GM23338 (cell line): ENCODE results near the gene TNF. TPM values are rescaled to one million over a fixed set of nuclear protein-coding genes. Genes with fewer than 3 reads are reported as not detected.

Source experiments
- ATAC-seq: fragments of 200-7000 bp; cut with Tn5 transposase; 3 replicates; pipeline ENCODE4 v1.9.1; 2020
- DNase-seq: peaks from one replicate; pipeline ENCODE4 v3.0.0-alpha.2; 2015; ENCODE audit warnings: low spot score
- H2AFZ ChIP-seq: fragments of 200-600 bp; sonication (generic); 2 replicates; pipeline ENCODE4 v1.8.0; 2016; ENCODE audit warnings: antibody characterized with exemption, mild to moderate bottlenecking, moderate library complexity
- H3F3A ChIP-seq: fragments of 200-600 bp; sonication (generic); replicated peaks from 2 replicates; pipeline ENCODE4 v1.8.0; 2017; ENCODE audit warnings: antibody characterized with exemption, mixed run types, low read depth
- H3K27ac ChIP-seq: fragments of 200-600 bp; sonication (generic); 2 replicates; pipeline ENCODE4 v1.6.1; 2016; ENCODE audit warnings: low read depth
- H3K27me3 ChIP-seq: fragments of 200-600 bp; sonication (generic); 2 replicates; pipeline ENCODE4 v1.8.0; 2016; ENCODE audit warnings: mild to moderate bottlenecking, mixed run types, moderate library complexity; ENCODE audit not compliant: insufficient read depth
- H3K36me3 ChIP-seq: fragments of 200-600 bp; sonication (generic); 2 replicates; pipeline ENCODE4 v1.8.0; 2016; ENCODE audit warnings: mild to moderate bottlenecking; ENCODE audit not compliant: insufficient read depth
- H3K4me1 ChIP-seq: fragments of 200-600 bp; sonication (generic); 2 replicates; pipeline ENCODE4 v1.8.0; 2016; ENCODE audit warnings: mild to moderate bottlenecking, moderate library complexity; ENCODE audit not compliant: insufficient read depth
- H3K4me2 ChIP-seq: fragments of 200-600 bp; sonication (generic); 2 replicates; pipeline ENCODE4 v1.7.1; 2017; ENCODE audit warnings: mixed run types
- H3K4me3 ChIP-seq: fragments of 200-600 bp; sonication (generic); 2 replicates; pipeline ENCODE4 v1.6.1; 2016; ENCODE audit warnings: mixed run types
- H3K79me2 ChIP-seq: fragments of 200-600 bp; sonication (generic); replicated peaks from 2 replicates; pipeline ENCODE4 v1.8.0; 2017; ENCODE audit warnings: mild to moderate bottlenecking; ENCODE audit not compliant: insufficient read depth
- H3K9me2 ChIP-seq: fragments of 200-600 bp; sonication (generic); 2 replicates; pipeline ENCODE4 v1.8.0; 2017; ENCODE audit not compliant: insufficient read depth
- H4K20me1 ChIP-seq: fragments of 200-600 bp; sonication (generic); replicated peaks from 2 replicates; pipeline ENCODE4 v1.8.0; 2017; ENCODE audit warnings: mild to moderate bottlenecking; ENCODE audit not compliant: insufficient read depth
- H3K27ac Mint-ChIP-seq: 2 replicates; pipeline ENCODE4 v1.8.0; 2020; ENCODE audit warnings: inconsistent platforms, mild to moderate bottlenecking, moderate library complexity, mixed read lengths
- H3K27me3 Mint-ChIP-seq: 3 replicates; pipeline ENCODE4 v1.8.0; 2022; ENCODE audit warnings: low read depth, mild to moderate bottlenecking, moderate library complexity, mixed read lengths, inconsistent platforms; ENCODE audit not compliant: insufficient read depth, poor library complexity
- H3K36me3 Mint-ChIP-seq: 3 replicates; pipeline ENCODE4 v1.8.0; 2021; ENCODE audit warnings: low read depth, mild to moderate bottlenecking, inconsistent platforms, moderate library complexity, mixed read lengths
- H3K4me1 Mint-ChIP-seq: 3 replicates; pipeline ENCODE4 v1.8.0; 2020; ENCODE audit warnings: mild to moderate bottlenecking, inconsistent platforms, mixed read lengths
- H3K4me3 Mint-ChIP-seq: 3 replicates; pipeline ENCODE4 v1.8.0; 2021; ENCODE audit warnings: moderate library complexity, mild to moderate bottlenecking, inconsistent platforms, mixed read lengths
- H3K9me3 Mint-ChIP-seq: 3 replicates; pipeline ENCODE4 v1.8.0; 2020; ENCODE audit warnings: moderate library complexity, mild to moderate bottlenecking, inconsistent platforms, mixed read lengths
- CREB1 ChIP-seq: fragments of 250-450 bp; sonication (Bioruptor Pico); IDR thresholded peaks from 2 replicates; pipeline ENCODE4 v1.5.0; 2020; ENCODE audit warnings: low read depth, mild to moderate bottlenecking, moderate library complexity
- CTCF ChIP-seq, 2 experiments: fragments of 200-600 bp in 1 of 2; sonication (generic) in 1 of 2; conservative IDR thresholded peaks; 2 replicates each; pipeline versions ENCODE4 v1.5.1 to v1.6.1; 2016 to 2017; ENCODE audit warnings: antibody characterized with exemption in 2 of 2, low read depth in 2 of 2, mild to moderate bottlenecking in 2 of 2, moderate library complexity in 1 of 2
- ETS1 ChIP-seq: IDR thresholded peaks from 2 replicates; pipeline ENCODE4 v1.6.1; 2016; ENCODE audit warnings: antibody characterized with exemption
- EZH2 ChIP-seq: fragments of 200-600 bp; sonication (generic); IDR thresholded peaks from one replicate; pipeline ENCODE4 v1.8.0; 2017; ENCODE audit warnings: antibody characterized with exemption, mild to moderate bottlenecking, low read depth; ENCODE audit not compliant: unreplicated experiment
- EZH2phosphoT487 ChIP-seq: fragments of 200-600 bp; sonication (generic); IDR thresholded peaks from one replicate; pipeline ENCODE4 v1.8.1; 2018; ENCODE audit warnings: antibody characterized with exemption; ENCODE audit not compliant: unreplicated experiment
- JUNB ChIP-seq: IDR thresholded peaks from one replicate; pipeline ENCODE4 v1.6.1; 2016; ENCODE audit warnings: antibody characterized with exemption; ENCODE audit not compliant: unreplicated experiment
- NANOG ChIP-seq: IDR thresholded peaks from 2 replicates; pipeline ENCODE4 v1.6.1; 2016; ENCODE audit warnings: antibody characterized with exemption, borderline replicate concordance
- POLR2AphosphoS5 ChIP-seq: IDR thresholded peaks from 2 replicates; pipeline ENCODE4 v1.6.1; 2016; ENCODE audit warnings: antibody characterized with exemption, low read depth
- STAT1 ChIP-seq: IDR thresholded peaks from one replicate; pipeline ENCODE4 v1.6.1; 2016; ENCODE audit warnings: antibody characterized with exemption; ENCODE audit not compliant: unreplicated experiment
- ZNF114 ChIP-seq: fragments of 250-450 bp; sonication (Bioruptor Pico); IDR thresholded peaks from 2 replicates; pipeline ENCODE4 v1.5.0; 2020; ENCODE audit warnings: mild to moderate bottlenecking, moderate library complexity
- ZNF331 ChIP-seq: fragments of 250-450 bp; sonication (Bioruptor Pico); IDR thresholded peaks from 2 replicates; pipeline ENCODE4 v1.5.0; 2020; ENCODE audit warnings: low read depth, mild to moderate bottlenecking, moderate library complexity
- ZNF462 ChIP-seq: fragments of 250-450 bp; sonication (Bioruptor Pico); IDR thresholded peaks from 2 replicates; pipeline ENCODE4 v1.5.0; 2020; ENCODE audit warnings: mild to moderate bottlenecking, moderate library complexity
- polyA plus RNA-seq: library from polyadenylated mRNA; unstranded; fragments of >200 nt; fragmentation: Nextera tagmentation; extraction: Ambion mirVana; gene quantifications from 2 replicates; pipeline ENCODE4 v1.2.1, GENCODE V29; 2016
- total RNA-seq: library from RNA; depleted of rRNA; stranded (reverse); fragments of >200 nt; shearing (Covaris generic); gene quantifications from 2 replicates; pipeline ENCODE4 v1.2.3, GENCODE V29; 2014
- TF ChIP-seq, protein P1 (sequence below): IDR thresholded peaks from one replicate; pipeline ENCODE4 v1.6.1; 2018; ENCODE audit warnings: antibody characterized with exemption; ENCODE audit not compliant: unreplicated experiment

TNF gene
- total and polyA plus RNA-seq, 2 experiments from 2014 or later = 0.11 TPM; not detected in 1

- Histone ChIP-seq H3K79me2 (no peaks in the 10 kb centered on the region), H3K36me3 (no peaks in the 10 kb centered on the region), H3K4me1 (peaks cover 3% of the 10 kb centered on the region; the same call in 1 of the 2 replicates), H3K9me2 (no peaks in the 10 kb centered on the region), H4K20me1 (no peaks in the 10 kb centered on the region), H3K4me2 (no peak overlapping the region), H3K27me3 (no peaks in the 10 kb centered on the region), H3F3A (0 out of 2 replicates have a peak, but pooled peaks cover 2% of the 10 kb centered on the region), H3K27ac (no peak overlapping the region), H2AFZ (no peak overlapping the region), H3K4me3 (no peak overlapping the region)
- Mint-ChIP-seq H3K9me3 (no peaks in the 10 kb centered on the region; the same call in 2 of the 3 replicates), H3K4me1 (peaks cover 18% of the 10 kb centered on the region), H3K36me3 (peaks cover 25% of the 10 kb centered on the region), H3K4me3 (no peak overlapping the region; the same call in 2 of the 3 replicates), H3K27ac (peak overlapping the region; percentile 76; the same call in 1 of the 2 replicates), H3K27me3 (peaks cover 3% of the 10 kb centered on the region)
- TF ChIP-seq CTCF (conservative IDR thresholded peaks at IDR 0.05; ENCODE audit: low read depth in 2 of 2) = no peak
- no peak for TF ChIP-seq EZH2
- TF ChIP-seq ZNF331 = no peak
- no peak for TF ChIP-seq STAT1
- no peak for TF ChIP-seq ZNF114 (CRISPR knock-in tag)
- no peak for TF ChIP-seq CREB1 (CRISPR knock-in tag)
- no peak for TF ChIP-seq POLR2AphosphoS5
- no peak for TF ChIP-seq ETS1
- TF ChIP-seq ZNF462 = no peak
- TF ChIP-seq JUNB = no peak
- no peak for TF ChIP-seq EZH2phosphoT487
- TF ChIP-seq, protein P1, sequence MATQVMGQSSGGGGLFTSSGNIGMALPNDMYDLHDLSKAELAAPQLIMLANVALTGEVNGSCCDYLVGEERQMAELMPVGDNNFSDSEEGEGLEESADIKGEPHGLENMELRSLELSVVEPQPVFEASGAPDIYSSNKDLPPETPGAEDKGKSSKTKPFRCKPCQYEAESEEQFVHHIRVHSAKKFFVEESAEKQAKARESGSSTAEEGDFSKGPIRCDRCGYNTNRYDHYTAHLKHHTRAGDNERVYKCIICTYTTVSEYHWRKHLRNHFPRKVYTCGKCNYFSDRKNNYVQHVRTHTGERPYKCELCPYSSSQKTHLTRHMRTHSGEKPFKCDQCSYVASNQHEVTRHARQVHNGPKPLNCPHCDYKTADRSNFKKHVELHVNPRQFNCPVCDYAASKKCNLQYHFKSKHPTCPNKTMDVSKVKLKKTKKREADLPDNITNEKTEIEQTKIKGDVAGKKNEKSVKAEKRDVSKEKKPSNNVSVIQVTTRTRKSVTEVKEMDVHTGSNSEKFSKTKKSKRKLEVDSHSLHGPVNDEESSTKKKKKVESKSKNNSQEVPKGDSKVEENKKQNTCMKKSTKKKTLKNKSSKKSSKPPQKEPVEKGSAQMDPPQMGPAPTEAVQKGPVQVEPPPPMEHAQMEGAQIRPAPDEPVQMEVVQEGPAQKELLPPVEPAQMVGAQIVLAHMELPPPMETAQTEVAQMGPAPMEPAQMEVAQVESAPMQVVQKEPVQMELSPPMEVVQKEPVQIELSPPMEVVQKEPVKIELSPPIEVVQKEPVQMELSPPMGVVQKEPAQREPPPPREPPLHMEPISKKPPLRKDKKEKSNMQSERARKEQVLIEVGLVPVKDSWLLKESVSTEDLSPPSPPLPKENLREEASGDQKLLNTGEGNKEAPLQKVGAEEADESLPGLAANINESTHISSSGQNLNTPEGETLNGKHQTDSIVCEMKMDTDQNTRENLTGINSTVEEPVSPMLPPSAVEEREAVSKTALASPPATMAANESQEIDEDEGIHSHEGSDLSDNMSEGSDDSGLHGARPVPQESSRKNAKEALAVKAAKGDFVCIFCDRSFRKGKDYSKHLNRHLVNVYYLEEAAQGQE = no peak
- no peak for TF ChIP-seq NANOG
- DNase-seq (no peak), ATAC-seq (no peak)
These were observed 16.5 kb upstream of the TNF start for GRCh38 chr6:31558631-31559500.
